NOMO-1 treated with dmso at 0.1 percent for 144 hours (cell line): ENCODE measurements around the gene CLCN3.
"Not testable (repeated sequence)": the region's sequence is repeated elsewhere in the genome, so short reads cannot be mapped to it uniquely, and the experiment has no call there.

ENCODE experiments used
- DNase-seq: peaks from one replicate; lab custom pipeline; 2025; ENCODE audit not compliant: unreplicated experiment; lab: John Stamatoyannopoulos, UW

Gene CLCN3

DNA sequence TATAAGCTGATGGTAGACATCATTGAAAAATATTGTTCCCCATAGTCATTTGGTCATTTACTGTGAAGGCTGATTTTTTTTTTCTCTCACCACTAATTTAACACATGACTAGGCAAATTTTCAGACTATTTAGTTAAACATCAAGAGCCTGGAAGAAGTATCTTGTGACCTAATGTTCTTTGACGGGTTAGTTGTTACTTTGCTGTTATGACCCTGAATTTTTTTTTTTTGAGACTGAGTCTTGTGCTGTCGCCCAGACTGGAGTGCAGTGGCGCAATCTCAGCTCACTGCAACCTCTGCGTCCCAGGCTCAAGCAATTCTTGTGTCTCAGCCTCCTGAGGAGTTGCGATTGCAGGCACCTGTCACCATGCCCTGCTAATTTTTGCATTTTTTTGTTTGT, 70.4 kb downstream of the CLCN3 start:
- DNase-seq: no peak

DNA sequence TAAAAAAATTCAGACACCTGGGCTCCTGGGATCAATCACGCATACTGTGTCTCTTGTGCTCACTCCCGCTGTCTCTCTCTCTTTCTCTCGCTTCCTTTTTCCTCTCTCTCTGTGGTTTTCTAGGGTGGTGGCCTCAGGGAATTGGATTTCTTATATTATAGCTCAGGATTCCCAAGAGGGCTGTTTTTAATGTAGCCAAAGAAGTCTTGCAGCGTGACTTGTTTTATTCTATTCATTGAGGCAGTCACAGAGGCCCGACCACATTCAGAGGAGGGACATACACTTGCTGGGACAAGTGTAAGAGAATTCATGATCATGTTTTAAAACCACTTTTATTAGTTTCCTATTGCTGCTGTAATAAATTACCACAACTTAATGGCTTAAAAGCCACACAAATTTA, 78.0 kb downstream of the CLCN3 start:
- DNase-seq: no peak

DNA sequence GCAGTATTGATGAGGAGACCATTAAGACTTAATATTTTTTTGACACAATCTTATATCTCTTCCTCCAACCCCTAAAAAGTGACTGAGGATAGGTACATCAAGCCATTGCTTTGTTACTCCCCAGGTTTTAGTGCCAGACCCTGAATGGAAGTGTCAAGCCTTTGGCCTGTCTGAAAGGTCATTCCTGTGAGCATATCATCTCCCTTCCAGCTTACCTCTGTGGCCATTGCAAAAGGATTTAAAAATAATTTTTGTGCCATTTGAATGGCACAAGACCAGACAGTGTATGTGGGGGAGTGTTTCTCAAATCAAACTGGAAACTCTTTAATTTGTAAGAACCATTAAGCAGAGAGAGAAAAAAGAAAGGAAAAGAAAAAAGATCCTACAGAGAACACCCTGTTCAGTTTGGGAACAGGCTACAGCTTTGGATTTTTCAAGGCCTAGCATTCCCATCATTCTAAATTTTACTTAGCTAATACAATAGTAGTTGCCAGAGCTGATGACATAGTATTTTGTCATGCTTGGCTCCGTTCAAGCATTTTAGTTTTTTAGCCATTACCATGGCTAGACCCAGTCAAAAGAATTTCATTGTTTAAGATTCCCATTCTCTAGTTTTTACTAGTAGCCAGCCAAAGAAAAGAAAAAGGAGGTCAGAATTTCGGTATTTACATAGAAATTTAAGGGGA, 87.7 kb downstream of the CLCN3 start:
- DNase-seq: no peak

DNA sequence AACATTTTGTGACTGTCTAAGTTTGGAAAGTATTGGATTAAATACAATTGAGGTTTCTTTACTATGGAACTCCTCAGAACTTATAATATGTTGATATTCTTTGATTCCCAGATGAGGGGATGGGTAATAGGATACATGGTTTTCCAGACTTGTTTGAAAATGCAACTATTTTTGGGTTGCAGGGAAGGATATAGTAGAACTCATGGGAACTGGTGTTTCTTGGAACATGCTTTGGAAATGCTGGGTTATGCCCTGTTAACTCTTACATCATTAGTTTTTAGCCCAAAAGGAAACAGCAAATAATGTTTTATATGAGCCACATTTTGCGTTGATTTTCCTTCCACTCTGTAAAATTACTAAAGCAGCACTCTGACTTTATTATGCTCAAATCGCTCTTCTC, 95.4 kb downstream of the CLCN3 start:
- no peak for DNase-seq

DNA sequence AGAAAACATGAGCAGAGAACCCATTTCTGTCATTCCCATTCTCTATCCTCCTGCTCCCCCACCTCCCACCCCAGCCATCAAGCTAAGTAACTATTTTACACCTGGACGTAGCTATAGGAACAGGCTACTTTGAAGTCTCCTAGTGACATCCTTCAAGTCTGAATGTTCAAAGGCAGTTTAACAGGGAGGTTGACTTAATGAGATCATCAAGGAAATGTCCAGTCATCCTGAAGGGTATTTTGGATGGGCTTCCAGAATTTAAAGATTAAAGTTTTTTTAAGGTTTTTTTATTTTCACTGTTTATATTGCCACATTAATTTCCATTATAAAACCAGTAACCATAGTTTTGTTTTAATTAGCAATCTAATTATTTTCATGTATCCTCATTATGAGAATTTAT, 96.3 kb downstream of the CLCN3 start:
- no peak for DNase-seq

DNA sequence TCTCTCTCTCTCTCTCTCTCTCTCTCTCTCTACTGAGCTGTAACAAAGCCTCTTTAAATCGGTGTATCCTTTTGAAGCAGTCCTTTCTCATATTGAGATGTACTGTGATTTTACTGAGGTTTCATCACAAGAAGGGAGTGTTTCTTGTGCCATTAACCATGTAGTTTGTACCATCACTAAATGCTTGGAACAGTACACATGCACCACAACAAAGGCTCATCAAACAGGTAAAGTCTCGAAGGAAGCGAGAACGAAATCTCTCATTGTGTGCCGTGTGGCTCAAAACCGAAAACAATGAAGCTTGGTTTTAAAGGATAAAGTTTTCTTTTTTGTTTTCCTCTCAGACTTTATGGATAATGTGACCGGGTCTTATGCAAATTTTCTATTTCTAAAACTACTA, 100.2 kb downstream of the CLCN3 start:
- DNase-seq: no peak

DNA sequence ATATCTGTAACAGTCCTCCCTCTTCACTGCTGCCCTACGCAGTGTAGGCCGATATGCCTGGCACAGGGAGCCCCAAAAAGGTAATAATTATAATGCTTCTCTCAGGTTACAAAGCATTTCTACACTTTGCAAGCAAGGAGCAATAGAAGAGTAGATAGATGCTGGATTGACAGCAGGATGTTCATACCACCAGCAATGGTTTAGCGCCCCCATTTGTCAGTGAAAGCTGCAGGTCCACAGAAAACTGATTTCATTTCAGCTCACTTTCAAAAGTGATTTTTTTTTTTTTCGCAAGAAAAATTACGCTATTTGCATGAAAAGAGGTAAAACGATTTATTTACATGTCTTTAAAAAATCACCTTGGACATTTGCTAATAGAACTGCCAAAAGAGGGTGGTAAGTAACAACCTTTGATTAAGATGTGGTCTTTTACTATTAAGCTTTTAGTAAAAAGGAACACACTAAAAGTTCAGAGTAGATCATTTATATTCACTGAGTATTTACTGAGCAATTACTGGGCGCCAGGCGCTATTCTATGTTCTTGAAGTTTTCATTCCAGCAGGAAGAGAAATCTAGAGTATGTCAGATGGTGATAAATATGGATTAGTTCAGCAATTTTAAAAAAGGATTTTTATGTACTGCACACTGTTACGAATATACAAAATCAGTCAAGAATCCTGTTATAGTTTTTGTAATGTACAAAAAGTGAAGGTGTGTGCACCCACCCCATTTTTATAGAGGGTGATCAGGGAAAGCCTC, 103.0 kb downstream of the CLCN3 start:
- DNase-seq: no peak

DNA sequence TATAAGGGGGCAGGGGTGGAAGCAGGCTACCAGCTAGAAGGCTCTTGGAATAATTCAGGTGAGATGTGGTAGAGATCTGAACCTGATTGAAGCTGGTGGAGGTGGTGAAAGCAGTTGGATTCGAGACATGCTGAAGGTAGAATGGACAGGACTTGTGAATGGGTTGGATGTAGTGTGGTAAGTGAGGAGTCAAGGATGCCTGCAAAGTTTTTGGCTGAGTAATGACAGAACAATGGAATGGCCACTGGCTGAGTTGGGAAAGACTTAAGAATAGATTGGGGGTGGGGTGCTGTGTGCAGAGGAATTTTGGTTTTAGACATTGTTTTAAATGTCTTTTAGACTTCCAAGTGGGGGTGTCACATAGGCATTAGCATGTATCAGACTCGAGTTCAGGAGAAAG, 103.9 kb downstream of the CLCN3 start:
- DNase-seq: no peak

DNA sequence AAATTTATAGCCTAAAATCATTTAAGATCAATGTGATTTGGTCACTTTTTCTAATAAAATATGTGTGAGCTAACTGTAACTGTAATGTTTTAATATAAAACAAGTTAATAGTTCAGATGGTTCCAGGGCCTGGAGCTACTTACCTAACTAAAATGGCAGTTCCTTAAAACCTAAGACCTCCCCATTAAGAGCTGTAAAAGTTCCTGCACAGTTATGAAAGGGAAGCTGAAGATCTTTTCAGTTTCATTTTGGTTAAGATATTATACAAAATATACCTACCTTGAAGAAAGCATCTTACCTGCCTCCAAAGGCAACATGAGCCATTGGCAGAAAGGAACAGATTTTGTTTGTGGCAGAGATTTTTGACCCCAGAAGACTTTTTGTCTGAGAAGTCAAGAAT, 107.2 kb downstream of the CLCN3 start:
- DNase-seq: no peak

DNA sequence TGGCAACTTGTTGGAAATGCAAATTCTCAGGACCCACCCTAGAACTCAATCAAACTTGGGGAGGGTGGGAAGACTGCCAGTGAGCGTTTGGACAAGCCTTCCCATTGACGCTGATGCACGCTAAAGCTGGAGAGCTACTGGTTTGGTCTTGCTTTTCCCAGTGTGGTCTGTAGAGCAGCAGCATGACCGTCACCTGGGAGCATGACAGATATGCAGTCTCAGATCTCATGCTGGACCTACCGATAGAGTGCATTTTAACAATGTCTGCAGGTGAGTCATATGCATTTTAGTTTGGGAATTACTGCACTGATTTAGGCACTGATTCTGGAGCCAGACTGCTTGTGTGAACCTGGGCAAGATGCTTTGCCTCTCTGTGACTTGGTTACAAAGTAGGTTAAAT, 110.2 kb downstream of the CLCN3 start:
- no peak for DNase-seq

DNA sequence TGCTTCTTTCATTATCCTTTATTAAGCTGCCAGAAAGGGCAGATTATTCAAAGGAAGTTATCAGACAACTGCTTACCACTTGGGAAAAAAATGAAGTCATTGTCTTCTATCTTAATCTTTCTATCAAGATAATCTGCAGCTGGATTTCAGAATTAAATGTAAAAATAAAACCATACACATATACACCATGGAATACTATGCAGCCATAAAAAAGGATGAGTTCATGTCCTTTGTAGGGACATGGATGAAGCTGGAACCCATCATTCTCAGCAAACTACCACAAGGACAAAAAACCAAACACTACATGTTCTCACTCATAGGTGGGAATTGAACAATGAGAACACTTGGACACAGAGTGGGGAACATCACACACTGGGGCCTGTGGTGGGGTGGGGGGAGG, 118.2 kb downstream of the CLCN3 start:
- DNase-seq: not testable (repeated sequence)

DNA sequence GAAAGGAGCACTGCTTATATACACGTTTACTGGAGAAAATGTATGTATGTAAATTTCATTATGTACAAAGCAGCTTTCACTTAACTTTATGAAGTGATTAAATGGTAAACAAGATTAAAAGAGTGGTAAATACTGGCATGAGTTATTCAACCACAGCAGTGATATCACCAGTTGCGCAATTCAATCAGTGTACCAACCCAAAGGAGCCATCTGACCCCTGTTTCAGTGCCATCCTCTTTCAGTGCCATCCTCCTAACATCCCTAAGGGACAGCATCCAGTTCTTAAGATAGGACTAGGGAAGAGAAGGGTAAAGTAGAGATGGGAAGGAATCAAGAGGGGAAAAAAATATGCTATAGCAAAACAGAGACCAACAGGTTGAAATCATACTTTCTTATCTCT, 121.2 kb downstream of the CLCN3 start:
- no peak for DNase-seq

DNA sequence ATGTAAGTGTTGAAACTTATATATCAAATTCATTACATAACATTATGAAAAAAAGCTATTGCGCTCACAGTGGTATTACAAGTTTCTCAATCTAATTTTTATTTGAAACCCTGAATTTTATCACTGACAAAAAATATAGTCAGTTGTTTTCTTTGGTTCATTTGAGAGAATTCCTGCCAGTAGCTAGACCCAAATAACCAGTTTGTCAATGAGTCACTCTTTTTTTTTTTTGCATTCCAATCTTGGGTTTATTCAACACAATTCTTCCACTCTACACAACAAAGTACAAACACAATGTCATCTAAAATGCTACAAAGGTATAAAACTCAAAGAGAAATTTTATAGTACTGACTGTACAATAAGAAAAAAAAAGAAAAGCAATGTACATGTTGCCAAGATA, 124.2 kb downstream of the CLCN3 start:
- no peak for DNase-seq

DNA sequence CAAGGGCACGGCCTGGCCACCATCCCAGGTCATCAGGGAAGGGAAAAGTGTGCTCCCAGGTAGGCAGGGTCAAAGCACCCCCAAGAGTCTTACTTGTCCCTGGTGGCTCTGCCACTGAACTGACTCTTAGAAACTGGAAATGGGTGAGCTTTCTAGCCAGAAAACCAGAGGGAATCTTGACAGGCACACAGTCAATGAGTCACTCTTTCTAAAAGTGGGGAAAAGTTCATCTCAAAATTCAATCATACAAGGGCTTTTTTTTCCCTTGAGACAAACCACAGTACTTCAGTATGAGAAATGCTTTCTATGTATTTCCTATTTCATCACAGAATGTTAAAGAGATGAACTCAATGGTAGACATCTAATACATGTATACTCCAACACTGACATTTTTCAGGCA, 124.9 kb downstream of the CLCN3 start:
- DNase-seq: no peak

DNA sequence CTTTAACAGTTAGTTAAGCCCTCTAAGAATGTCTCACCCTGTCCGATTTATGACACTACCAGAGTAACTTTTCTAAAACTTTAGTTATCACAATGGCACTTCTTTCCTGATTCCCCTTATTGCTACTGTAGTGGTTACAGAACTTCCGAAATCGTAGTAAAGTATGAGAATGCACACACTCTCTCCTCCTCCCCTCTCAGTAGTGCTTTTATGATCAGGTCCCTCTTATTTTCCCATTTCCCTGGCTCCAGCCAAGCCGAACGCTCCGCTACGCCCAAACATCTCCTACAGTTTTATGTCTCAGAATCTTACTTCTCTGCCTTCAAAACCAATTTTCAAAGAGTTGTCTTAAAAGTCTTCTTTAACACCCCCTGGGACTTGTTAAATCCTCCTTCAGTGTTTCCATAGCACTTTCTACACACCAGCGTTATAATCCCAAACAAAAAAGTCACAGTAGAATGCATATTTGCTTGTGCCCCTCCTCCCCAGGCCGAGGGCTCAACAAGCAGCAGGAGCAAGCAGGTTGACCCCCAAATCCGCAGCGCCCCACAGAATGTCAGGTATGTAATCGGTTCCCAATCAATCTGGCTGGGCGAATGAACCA, 136.7 kb downstream of the CLCN3 start:
- no peak for DNase-seq

DNA sequence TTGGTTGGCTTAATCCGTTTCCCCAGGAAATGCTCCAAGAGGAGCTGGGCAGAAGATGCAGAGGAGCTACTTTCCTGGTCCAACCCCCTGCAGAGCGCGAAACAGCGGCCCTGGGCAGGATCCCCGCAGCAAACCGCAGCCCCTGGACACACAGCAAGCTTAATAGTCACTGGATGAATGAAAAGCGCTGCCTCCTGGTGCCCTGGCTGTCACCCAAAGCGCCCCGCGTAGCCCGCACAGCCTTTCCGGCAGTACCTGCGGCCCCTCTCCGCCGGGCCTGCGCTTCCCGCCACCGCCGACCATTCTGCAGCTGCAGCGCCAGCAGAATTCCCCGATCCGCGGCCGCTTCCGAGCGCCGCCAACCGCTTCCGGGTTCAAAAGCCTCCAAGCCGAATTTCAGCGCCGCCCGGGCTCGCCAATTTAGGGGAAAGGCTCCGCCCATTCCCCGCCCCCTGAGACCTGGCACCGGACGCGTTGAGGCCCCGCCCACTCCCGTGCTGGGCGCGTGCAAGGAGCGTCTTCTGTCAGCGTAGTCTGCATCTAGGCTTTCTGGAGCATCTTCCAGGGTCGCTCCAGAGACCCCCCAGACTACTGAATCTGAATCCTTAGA, 137.3 kb downstream of the CLCN3 start, which contains the start of gene HPF1:
Gene HPF1 (minus strand): TSS at position 370 of the 610 bp plus-strand sequence. CDS start 67 bp downstream, at position 303.
- DNase-seq: peak; percentile 91

DNA sequence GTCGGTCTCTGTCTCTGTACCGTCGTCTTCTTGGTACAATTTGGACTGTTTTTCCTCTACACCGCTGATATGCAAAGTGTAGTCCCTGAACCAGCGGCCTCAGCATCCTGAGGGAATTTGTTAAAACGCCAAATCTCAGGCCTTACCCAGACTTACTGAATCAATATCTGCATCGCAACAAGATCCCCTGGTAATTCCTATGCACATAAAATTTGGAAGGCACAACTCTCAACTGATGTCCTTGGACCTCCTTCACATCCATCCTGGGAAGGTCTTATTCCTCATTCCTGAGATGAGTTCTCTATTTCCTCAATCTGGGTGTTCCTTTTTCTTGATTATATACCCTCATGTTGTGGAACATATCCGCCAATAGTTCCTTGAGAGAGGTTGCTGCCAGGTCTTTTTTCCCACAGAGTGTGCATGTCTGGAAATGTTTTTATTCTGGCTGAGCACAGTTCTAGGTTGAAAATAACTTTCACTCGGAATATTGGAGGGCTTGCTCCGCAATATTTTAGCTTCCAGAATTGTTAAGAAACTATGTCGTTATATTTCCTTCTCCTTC, 138.1 kb downstream of the CLCN3 start:
- DNase-seq: no peak

DNA sequence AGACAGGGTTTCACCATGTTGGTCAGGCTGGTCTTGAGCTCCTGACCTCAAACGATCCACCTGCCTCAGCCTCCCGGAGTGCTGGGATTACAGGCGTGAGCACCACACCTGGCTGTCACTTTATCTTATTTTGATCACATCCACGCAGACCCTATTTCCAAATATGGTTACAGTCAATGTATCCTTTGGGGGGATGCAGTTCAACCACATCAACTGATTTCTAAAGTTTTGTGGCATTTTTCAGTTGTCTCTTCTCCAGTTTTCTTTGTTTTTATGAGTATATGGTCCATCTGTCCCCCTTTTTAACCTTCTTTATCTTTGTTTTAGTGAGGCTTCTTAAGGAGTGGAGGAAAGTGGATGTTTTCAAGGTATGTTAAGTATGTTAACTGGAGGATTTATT, 141.5 kb downstream of the CLCN3 start:
- no peak for DNase-seq

DNA sequence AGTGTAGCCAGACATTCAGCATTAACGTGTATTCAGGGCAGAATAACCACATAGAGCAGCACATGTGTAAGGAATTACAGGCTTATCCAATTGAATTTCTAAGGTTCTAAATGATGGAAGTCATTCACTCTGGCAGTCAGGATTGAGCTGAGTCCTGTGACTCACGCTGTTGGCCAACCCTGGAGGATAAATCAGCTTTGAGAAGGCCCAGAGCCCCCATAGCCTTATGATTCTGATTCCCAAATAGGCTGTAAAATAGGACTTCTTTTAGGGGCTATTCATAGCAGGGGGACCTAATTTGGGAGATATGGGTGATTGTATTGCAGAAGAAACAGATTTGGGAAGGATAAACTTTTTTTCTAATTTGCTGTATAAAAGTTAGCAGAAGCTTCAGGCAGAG, 145.5 kb downstream of the CLCN3 start:
- no peak for DNase-seq

DNA sequence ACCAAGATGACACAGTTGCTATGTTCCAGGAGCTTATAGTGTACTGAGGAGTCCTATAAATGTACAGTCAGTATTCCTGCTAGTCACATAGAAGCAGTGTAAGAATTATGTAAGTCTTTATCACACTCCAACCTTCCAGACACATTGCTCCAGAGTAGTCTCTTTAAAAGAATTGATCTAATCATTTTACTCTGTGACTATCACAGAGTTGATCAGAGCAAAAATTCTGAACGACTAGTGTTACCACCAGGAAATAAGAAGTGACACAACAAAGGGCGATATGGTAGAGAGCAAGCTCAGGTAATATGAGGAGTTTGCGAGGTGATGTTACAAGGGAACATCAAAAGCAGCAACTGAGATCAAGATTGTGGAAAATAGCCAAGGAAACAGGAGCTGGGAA, 146.4 kb downstream of the CLCN3 start:
- DNase-seq: no peak

DNA sequence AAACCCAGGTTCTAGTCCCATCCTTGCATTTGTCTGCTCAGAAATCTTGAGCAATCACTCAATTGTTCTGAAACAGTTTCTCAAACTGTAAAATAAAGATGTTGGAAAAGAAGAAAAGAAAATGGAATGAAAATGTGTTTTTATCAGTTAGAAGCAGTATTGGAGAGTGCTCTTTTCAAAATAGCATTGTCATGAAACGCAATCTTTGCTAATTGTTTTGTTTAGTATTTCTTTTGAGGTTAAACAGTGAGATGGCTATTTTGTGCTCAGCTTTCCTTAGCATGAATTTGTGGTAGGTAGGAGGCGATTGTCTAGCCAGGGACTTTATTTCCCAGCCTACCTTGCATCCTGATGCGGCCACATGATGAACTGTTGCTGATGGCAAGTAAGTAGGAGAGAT, 148.0 kb downstream of the CLCN3 start:
- no peak for DNase-seq

DNA sequence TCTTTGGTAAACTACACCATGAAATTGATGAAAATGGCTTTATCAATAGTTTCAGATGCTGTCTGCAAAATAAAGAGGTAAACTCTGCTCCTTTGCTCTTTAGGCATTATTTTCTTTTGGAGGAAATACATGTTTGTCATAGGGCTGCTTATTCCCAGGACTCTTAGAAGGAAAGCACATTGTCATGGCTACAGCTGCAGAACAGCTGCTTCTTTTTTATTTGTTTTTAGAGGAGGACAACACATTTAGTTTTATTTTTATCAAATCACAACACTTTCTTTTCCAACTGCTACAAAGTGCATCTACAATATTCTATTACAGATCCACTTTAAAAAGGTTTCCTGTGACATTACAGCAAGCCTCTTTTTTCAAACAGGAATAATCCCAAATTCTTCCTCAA, 150.0 kb downstream of the CLCN3 start:
- DNase-seq: no peak
